Measurements from ENCODE around the gene CHMP3. TPM values are rescaled to one million over a fixed set of nuclear protein-coding genes. Genes with fewer than 3 reads are reported as not detected.
"Not testable (repeated sequence)": the region's sequence is repeated elsewhere in the genome, so short reads cannot be mapped to it uniquely, and the experiment has no call there.

CHMP3 gene
- total and polyA plus RNA-seq, 2 of the 8 experiments (the other 6 are each of a cell fraction or from before 2014, with no cell fraction given), result 11.7 to 21.9 TPM

DNA sequence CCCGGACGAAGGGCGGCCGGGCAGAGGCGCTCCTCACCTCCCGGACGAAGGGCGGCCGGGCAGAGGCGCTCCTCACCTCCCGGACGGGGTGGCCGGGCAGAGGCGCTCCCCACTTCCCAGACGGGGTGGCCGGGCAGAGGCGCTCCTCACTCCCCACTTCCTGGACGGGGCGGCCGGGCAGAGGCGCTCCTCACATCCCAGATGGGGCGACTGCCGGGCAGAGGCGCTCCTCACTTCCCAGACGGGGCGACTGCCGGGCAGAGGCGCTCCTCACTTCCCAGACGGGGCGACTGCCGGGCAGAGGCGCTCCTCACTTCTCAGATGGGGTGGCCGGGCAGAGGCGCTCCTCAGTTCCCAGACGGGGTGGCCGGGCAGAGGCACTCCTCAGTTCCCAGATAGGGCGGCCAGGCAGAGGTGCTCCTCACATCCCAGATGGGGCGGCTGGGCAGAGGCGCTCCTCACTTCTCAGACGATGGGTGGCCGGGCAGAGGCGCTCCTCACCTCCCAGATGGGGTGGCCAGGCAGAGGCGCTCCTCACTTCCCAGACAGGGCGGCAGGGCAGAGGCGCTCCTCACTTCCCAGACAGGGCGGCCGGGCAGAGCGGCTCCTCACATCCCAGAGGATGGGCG lies 17.8 kb downstream of the CHMP3 start:
- Histone ChIP-seq H3K9me3 (ENCODE audit: insufficient read depth in 2 of 2, low read depth in 1 of 2, low read length in 1 of 2) (peaks cover 27 to 41% of the 10 kb centered on the region in 2 experiments), H3K36me3 (ENCODE audit: control insufficient read depth in 2 of 4, insufficient read depth in 4 of 4, low read length in 3 of 4) (peaks cover 0 to 40% (median 3%) of the 10 kb centered on the region in 4 experiments; a peak in 3 of 8 replicates)
- H3K79me1 ChIP-seq (ENCODE audit: low read depth, low read length); H4K8ac ChIP-seq (ENCODE audit: extremely low read depth, insufficient read depth, low read length); H3K79me2 ChIP-seq (ENCODE audit: control insufficient read depth in 1 of 2, insufficient read depth in 2 of 2, low read length in 2 of 2); H3K9ac ChIP-seq (replicated peaks in 1 of 4; ENCODE audit: extremely low read depth in 1 of 4, low read depth in 3 of 4, low read length in 3 of 4); H3K23me2 ChIP-seq (ENCODE audit: low read depth, low read length); H3K4me3 ChIP-seq (ENCODE audit: extremely low read depth in 1 of 4, insufficient read depth in 2 of 4, low read depth in 3 of 4, low read length in 4 of 4); H3K18ac ChIP-seq (ENCODE audit: extremely low read depth, low read length); H2BK5ac ChIP-seq (ENCODE audit: low read depth, low read length); H4K20me1 ChIP-seq (replicated peaks in 1 of 2; ENCODE audit: control insufficient read depth in 1 of 2, insufficient read depth in 2 of 2, low read length in 2 of 2); H4K91ac ChIP-seq (replicated peaks; ENCODE audit: insufficient read length, low read length); H3K56ac ChIP-seq (replicated peaks; ENCODE audit: insufficient read length, low read depth, low read length); H2BK12ac ChIP-seq (ENCODE audit: low read depth, low read length); H3K23ac ChIP-seq (ENCODE audit: insufficient read length); H2BK15ac ChIP-seq (ENCODE audit: low read length); DNase-seq (ENCODE audit: low read depth in 1 of 2, low spot score in 2 of 2); CTCF ChIA-PET (ENCODE audit: partially characterized antibody); H2AK5ac ChIP-seq (ENCODE audit: low read depth, low read length); POLR2A ChIA-PET (ENCODE audit: partially characterized antibody); H2BK20ac ChIP-seq (ENCODE audit: low read length); H3K27ac ChIP-seq (ENCODE audit: low read depth, low read length); H3K27me3 ChIP-seq (replicated peaks in 1 of 4; ENCODE audit: control insufficient read depth in 3 of 4, extremely low read depth in 1 of 4, insufficient read depth in 3 of 4, low read length in 3 of 4); FAIRE-seq; H3K4me1 ChIP-seq (replicated peaks in 1 of 4; ENCODE audit: control insufficient read depth in 3 of 4, insufficient read depth in 4 of 4, low read length in 3 of 4); H3K4ac ChIP-seq (replicated peaks; ENCODE audit: insufficient read length, low read depth, low read length); H2BK120ac ChIP-seq (replicated peaks; ENCODE audit: low read depth, low read length); H2AFZ ChIP-seq (ENCODE audit: low read length); H3K14ac ChIP-seq (ENCODE audit: insufficient read length); H3K4me2 ChIP-seq (ENCODE audit: insufficient read depth in 1 of 2, low read depth in 2 of 2, low read length in 2 of 2); H4K5ac ChIP-seq (ENCODE audit: insufficient read length, low read depth, low read length): not testable (repeated sequence)
- WGBS, 2 experiments (ENCODE audit: extremely low coverage in 1 of 2, insufficient coverage in 1 of 2, insufficient read length in 1 of 2, insufficient replicate concordance in 2 of 2, low coverage in 1 of 2, low lambda C conversion rate in 2 of 2, missing lambda C conversion rate in 1 of 2), result 93% methylated on average over 20 of the region's 49 CpGs; no CpG with 5 or more reads in 1 of the 2 experiments

Measured in H1 (cell line).